ENCODE results near the gene FBLN2. TPM values are rescaled to one million over a fixed set of nuclear protein-coding genes. Genes with fewer than 3 reads are reported as not detected.

Gene FBLN2
- total and polyA plus RNA-seq, 4 donors, result 1.3 to 9.1 (median 4.3) TPM

DNA sequence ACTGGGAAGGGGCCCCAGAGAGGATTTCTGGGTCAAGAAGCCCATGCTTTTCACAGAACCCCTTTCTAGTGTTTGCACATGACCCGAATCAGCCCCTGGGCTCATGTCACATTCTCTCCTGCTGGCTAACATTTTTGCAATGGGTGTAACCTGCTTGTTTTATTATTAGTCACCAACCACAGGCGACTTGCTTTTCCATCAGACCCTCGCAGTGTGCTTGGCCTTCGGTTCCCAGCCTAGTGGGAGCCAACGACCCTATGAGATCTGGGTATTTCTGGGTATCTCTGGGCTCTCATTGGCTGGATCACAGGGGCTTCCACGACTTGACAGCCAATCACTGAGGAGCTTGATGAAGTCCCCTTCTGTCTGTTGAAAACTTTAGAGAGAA is 11.0 kb upstream of the FBLN2 start:
- Histone ChIP-seq H3K9ac (ENCODE audit: low read depth in 1 of 2, low read length in 2 of 2) (no peak overlapping the region), H3K4me1 (ENCODE audit: control insufficient read depth in 4 of 4, insufficient read depth in 4 of 4, low read length in 3 of 4) (no peaks in the 10 kb centered on the region), H3K9me3 (ENCODE audit: control insufficient read depth in 4 of 4, low read length in 3 of 4) (peaks cover 2 to 18% (median 4%) of the 10 kb centered on the region in 4 donors), H3K36me3 (ENCODE audit: control insufficient read depth in 4 of 4, insufficient read depth in 3 of 4, low read depth in 1 of 4, low read length in 3 of 4) (no peaks in the 10 kb centered on the region), H3K27ac (ENCODE audit: low read depth in 1 of 2, low read length in 2 of 2) (no peak overlapping the region), H3K4me3 (ENCODE audit: low read depth in 1 of 3, low read length in 3 of 3) (no peak overlapping the region), H3K27me3 (ENCODE audit: control insufficient read depth in 4 of 4, insufficient read depth in 4 of 4, low read length in 3 of 4) (peaks cover 0 to 15% (median 4%) of the 10 kb centered on the region in 4 donors)
- DNase-seq (ENCODE audit: low spot score), result no peak
- 74% methylated on average over 6 of the region's 6 CpGs for WGBS
- TF ChIP-seq YY1 (IDR thresholded peaks at IDR 0.05), result no peak
- no peak for TF ChIP-seq FOXA1 (IDR thresholded peaks at IDR 0.05)
- TF ChIP-seq RAD21 (IDR thresholded peaks at IDR 0.05), result no peak
- no peak for TF ChIP-seq HNF4A (conservative IDR thresholded peaks at IDR 0.05)

DNA sequence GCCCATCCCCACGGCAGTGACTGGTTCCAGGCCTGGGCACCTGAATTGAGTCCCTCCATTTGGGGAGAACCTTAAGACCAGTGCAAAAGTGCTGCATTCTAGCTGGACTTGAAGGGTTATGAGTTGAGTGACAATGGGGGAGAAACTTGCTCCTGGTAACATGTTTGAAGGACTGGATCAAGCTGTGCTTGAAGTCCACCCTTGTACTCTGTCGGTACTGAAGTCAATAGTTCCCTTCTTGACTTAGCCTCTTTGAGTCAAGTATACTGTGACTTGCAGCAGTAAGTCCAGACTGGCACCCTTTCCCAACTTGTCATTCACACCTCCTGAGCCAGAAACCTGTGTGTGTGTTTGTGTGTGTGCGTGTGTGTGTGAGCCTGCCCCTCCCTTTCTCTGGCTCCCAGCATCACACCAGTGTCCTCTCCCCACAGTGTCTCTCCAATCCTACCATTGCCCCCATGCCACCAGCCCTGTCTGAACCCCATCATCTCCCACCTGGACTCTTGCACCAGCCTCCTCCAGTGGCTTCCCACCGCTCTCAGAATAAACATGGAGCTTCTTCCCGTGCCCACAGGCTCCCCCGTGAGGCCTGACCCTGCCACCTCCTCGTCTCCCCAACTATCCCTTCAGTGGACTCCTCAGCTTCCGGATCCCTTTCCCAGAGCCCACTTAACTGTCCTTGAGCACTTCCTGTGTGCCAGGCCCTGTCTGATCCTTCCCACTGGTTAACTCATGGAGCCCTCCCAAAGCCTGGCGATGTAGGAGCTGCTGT is 10.2 kb upstream of the FBLN2 start:
- no peak overlapping the region for H3K9ac ChIP-seq (ENCODE audit: low read depth in 1 of 2, low read length in 2 of 2)
- peaks cover 0 to 13% (median 5%) of the 10 kb centered on the region in 4 donors for H3K27me3 ChIP-seq (ENCODE audit: control insufficient read depth in 4 of 4, insufficient read depth in 4 of 4, low read length in 3 of 4)
- H3K27ac ChIP-seq (ENCODE audit: low read depth in 1 of 2, low read length in 2 of 2), result no peak overlapping the region
- no peak for DNase-seq (ENCODE audit: low spot score)
- H3K4me1 ChIP-seq (ENCODE audit: control insufficient read depth in 4 of 4, insufficient read depth in 4 of 4, low read length in 3 of 4), result no peaks in the 10 kb centered on the region
- no peak for TF ChIP-seq FOXA2 (IDR thresholded peaks at IDR 0.05)
- TF ChIP-seq TAF1 (conservative IDR thresholded peaks at IDR 0.05), result no peak
- no peak for TF ChIP-seq HNF4A (conservative IDR thresholded peaks at IDR 0.05)
- TF ChIP-seq, protein P1, sequence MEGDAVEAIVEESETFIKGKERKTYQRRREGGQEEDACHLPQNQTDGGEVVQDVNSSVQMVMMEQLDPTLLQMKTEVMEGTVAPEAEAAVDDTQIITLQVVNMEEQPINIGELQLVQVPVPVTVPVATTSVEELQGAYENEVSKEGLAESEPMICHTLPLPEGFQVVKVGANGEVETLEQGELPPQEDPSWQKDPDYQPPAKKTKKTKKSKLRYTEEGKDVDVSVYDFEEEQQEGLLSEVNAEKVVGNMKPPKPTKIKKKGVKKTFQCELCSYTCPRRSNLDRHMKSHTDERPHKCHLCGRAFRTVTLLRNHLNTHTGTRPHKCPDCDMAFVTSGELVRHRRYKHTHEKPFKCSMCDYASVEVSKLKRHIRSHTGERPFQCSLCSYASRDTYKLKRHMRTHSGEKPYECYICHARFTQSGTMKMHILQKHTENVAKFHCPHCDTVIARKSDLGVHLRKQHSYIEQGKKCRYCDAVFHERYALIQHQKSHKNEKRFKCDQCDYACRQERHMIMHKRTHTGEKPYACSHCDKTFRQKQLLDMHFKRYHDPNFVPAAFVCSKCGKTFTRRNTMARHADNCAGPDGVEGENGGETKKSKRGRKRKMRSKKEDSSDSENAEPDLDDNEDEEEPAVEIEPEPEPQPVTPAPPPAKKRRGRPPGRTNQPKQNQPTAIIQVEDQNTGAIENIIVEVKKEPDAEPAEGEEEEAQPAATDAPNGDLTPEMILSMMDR (IDR thresholded peaks at IDR 0.05; ENCODE audit: low read depth, low read length, missing input control), result no peak
- no peak for TF ChIP-seq EGR1 (IDR thresholded peaks at IDR 0.05; ENCODE audit: low read depth in 2 of 2)
- no peak for TF ChIP-seq FOXA1 (IDR thresholded peaks at IDR 0.05)
- no peak for TF ChIP-seq YY1 (IDR thresholded peaks at IDR 0.05)
- TF ChIP-seq, protein P2, sequence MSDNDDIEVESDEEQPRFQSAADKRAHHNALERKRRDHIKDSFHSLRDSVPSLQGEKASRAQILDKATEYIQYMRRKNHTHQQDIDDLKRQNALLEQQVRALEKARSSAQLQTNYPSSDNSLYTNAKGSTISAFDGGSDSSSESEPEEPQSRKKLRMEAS (IDR thresholded peaks at IDR 0.05), result no peak
- TF ChIP-seq, protein P3, sequence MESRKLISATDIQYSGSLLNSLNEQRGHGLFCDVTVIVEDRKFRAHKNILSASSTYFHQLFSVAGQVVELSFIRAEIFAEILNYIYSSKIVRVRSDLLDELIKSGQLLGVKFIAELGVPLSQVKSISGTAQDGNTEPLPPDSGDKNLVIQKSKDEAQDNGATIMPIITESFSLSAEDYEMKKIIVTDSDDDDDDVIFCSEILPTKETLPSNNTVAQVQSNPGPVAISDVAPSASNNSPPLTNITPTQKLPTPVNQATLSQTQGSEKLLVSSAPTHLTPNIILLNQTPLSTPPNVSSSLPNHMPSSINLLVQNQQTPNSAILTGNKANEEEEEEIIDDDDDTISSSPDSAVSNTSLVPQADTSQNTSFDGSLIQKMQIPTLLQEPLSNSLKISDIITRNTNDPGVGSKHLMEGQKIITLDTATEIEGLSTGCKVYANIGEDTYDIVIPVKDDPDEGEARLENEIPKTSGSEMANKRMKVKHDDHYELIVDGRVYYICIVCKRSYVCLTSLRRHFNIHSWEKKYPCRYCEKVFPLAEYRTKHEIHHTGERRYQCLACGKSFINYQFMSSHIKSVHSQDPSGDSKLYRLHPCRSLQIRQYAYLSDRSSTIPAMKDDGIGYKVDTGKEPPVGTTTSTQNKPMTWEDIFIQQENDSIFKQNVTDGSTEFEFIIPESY (IDR thresholded peaks at IDR 0.05), result no peak
- TF ChIP-seq RAD21 (IDR thresholded peaks at IDR 0.05), result no peak
- TF ChIP-seq SP1 (IDR thresholded peaks at IDR 0.05), result no peak
- TF ChIP-seq, protein P4, sequence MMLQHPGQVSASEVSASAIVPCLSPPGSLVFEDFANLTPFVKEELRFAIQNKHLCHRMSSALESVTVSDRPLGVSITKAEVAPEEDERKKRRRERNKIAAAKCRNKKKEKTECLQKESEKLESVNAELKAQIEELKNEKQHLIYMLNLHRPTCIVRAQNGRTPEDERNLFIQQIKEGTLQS (IDR thresholded peaks at IDR 0.05), result no peak
- no peak for TF ChIP-seq RXRA (IDR thresholded peaks at IDR 0.05)
- TF ChIP-seq JUND (IDR thresholded peaks at IDR 0.05), result no peak
- TF ChIP-seq GABPA (IDR thresholded peaks at IDR 0.05 in 1 of 2, conservative IDR thresholded peaks at IDR 0.05 in 1 of 2), result no peak
- WGBS, result 84% methylated on average over 9 of the region's 9 CpGs
- no peaks in the 10 kb centered on the region for H3K36me3 ChIP-seq (ENCODE audit: control insufficient read depth in 4 of 4, insufficient read depth in 3 of 4, low read depth in 1 of 4, low read length in 3 of 4)
- H3K9me3 ChIP-seq (ENCODE audit: control insufficient read depth in 4 of 4, low read length in 3 of 4), result peaks cover 2 to 18% (median 4%) of the 10 kb centered on the region in 4 donors
- no peak overlapping the region for H3K4me3 ChIP-seq (ENCODE audit: low read depth in 1 of 3, low read length in 3 of 3)
